ENCODE measurements around the gene AGPS.

The AGPS gene

GRCh38 chr2:177397481-177398289 lies 5.1 kb downstream of the AGPS start:
- no peak overlapping the region for H3K27ac ChIP-seq

GRCh38 chr2:177398290-177398683 lies 5.7 kb downstream of the AGPS start:
- TF ChIP-seq ZFX (IDR thresholded peaks at IDR 0.05; ENCODE audit: borderline replicate concordance) (no peak), CTCF (IDR thresholded peaks at IDR 0.05) (no peak)
- no peak overlapping the region for H3K27ac ChIP-seq

More at GRCh38 chr2:177397481-177398289, 5.1 kb downstream of the AGPS start:
- TF ChIP-seq ZFX (IDR thresholded peaks at IDR 0.05; ENCODE audit: borderline replicate concordance) (no peak), CTCF (IDR thresholded peaks at IDR 0.05) (no peak)

- TF ChIP-seq ZFX (IDR thresholded peaks at IDR 0.05; ENCODE audit: borderline replicate concordance) (no peak), CTCF (IDR thresholded peaks at IDR 0.05) (no peak)
- no peak overlapping the region for H3K27ac ChIP-seq
Observed at GRCh38 chr2:177398791-177399190, 6.2 kb downstream of the AGPS start.

- no peak overlapping the region for H3K27ac ChIP-seq
- TF ChIP-seq ZFX (IDR thresholded peaks at IDR 0.05; ENCODE audit: borderline replicate concordance) = no peak
- TF ChIP-seq CTCF (IDR thresholded peaks at IDR 0.05) = no peak
Observed at GRCh38 chr2:177399376-177399775, 6.8 kb downstream of the AGPS start.

- TF ChIP-seq ZFX (IDR thresholded peaks at IDR 0.05; ENCODE audit: borderline replicate concordance) (no peak), CTCF (IDR thresholded peaks at IDR 0.05) (no peak)
- no peak overlapping the region for H3K27ac ChIP-seq
Observed at GRCh38 chr2:177400337-177400923, 7.9 kb downstream of the AGPS start.

- H3K27ac ChIP-seq = no peak overlapping the region
- TF ChIP-seq CTCF (IDR thresholded peaks at IDR 0.05) = no peak
- TF ChIP-seq ZFX (IDR thresholded peaks at IDR 0.05; ENCODE audit: borderline replicate concordance) = no peak
Observed at GRCh38 chr2:177402096-177402495, 9.5 kb downstream of the AGPS start.

- TF ChIP-seq ZFX (IDR thresholded peaks at IDR 0.05; ENCODE audit: borderline replicate concordance) (no peak), CTCF (IDR thresholded peaks at IDR 0.05) (no peak)
- H3K27ac ChIP-seq = no peak overlapping the region
Observed at GRCh38 chr2:177403838-177404237, 11.3 kb downstream of the AGPS start.

All from 22Rv1 (cell line).